Neural cell (in vitro differentiated cells): ENCODE measurements around the gene ABHD16B. TPM values are rescaled to one million over a fixed set of nuclear protein-coding genes. Genes with fewer than 3 reads are reported as not detected.

Experiments
- H2AFZ ChIP-seq: fragments of 200-600, 300-800 bp; sonication (generic), shearing (Covaris generic); 2 replicates; pipeline ENCODE4 v1.6.0; 2014; ENCODE audit warnings: low read depth, mild to moderate bottlenecking, antibody characterized with exemption, low read length, moderate library complexity
- H3F3A ChIP-seq: fragments of 200-600 bp; shearing (Covaris generic); 2 replicates; pipeline ENCODE4 v1.6.1; 2016; ENCODE audit warnings: mild to moderate bottlenecking, moderate library complexity, mixed read lengths, antibody characterized with exemption, low read length; ENCODE audit not compliant: insufficient read depth, poor library complexity, severe bottlenecking
- H3K27ac ChIP-seq: fragments of 200-600, 300-800 bp; sonication (generic), shearing (Covaris generic); 2 replicates; pipeline ENCODE4 v1.5.1; 2014; ENCODE audit warnings: mild to moderate bottlenecking, low read length, moderate library complexity
- H3K27me3 ChIP-seq: fragments of 300-800, 200-600 bp; sonication (generic), shearing (Covaris generic); 2 replicates; pipeline ENCODE4 v1.6.0; 2014; ENCODE audit warnings: mild to moderate bottlenecking, low read depth, low read length, moderate library complexity; ENCODE audit not compliant: insufficient read depth
- H3K36me3 ChIP-seq: fragments of 300-800, 200-600 bp; sonication (generic), shearing (Covaris generic); 2 replicates; pipeline ENCODE4 v1.5.1; 2014; ENCODE audit warnings: mild to moderate bottlenecking, antibody characterized with exemption, low read length, moderate library complexity; ENCODE audit not compliant: insufficient read depth
- H3K4me2 ChIP-seq: fragments of 300-800, 200-600 bp; sonication (generic), shearing (Covaris generic); 2 replicates; pipeline ENCODE4 v1.6.0; 2014; ENCODE audit warnings: mild to moderate bottlenecking, low read length
- H3K4me3 ChIP-seq: fragments of 300-800, 200-600 bp; sonication (generic), shearing (Covaris generic); 2 replicates; pipeline ENCODE4 v1.5.1; 2014; ENCODE audit warnings: mild to moderate bottlenecking, low read length, moderate library complexity
- H3K79me2 ChIP-seq: fragments of 200-600 bp; shearing (Covaris generic); replicated peaks from 2 replicates; pipeline ENCODE4 v1.6.0; 2014; ENCODE audit warnings: mild to moderate bottlenecking, low read length, moderate library complexity; ENCODE audit not compliant: insufficient read depth
- H3K9ac ChIP-seq: fragments of 300-800, 200-600 bp; sonication (generic), shearing (Covaris generic); 2 replicates; pipeline ENCODE4 v1.6.1; 2016; ENCODE audit warnings: mild to moderate bottlenecking, low read length, mixed read lengths
- H3K9me2 ChIP-seq: fragments of 200-600 bp; shearing (Covaris generic); 2 replicates; pipeline ENCODE4 v1.6.1; 2016; ENCODE audit warnings: mild to moderate bottlenecking, low read length, mixed read lengths; ENCODE audit not compliant: insufficient read depth
- H3K9me3 ChIP-seq: fragments of 200-600, 300-800 bp; sonication (generic), shearing (Covaris generic); 2 replicates; pipeline ENCODE4 v1.6.1; 2016; ENCODE audit warnings: mild to moderate bottlenecking, mixed run types, low read length, moderate library complexity, mixed read lengths
- H4K20me1 ChIP-seq: fragments of 200-600 bp; shearing (Covaris generic); 2 replicates; pipeline ENCODE4 v1.6.1; 2016; ENCODE audit warnings: mild to moderate bottlenecking, mixed run types; ENCODE audit not compliant: insufficient read depth
- EP300 ChIP-seq: fragments of 450-650 bp; conservative IDR thresholded peaks from 2 replicates; pipeline ENCODE4 v1.6.1; 2014; ENCODE audit warnings: antibody characterized with exemption, mild to moderate bottlenecking, moderate library complexity; ENCODE audit not compliant: poor library complexity, severe bottlenecking
- EZH2 ChIP-seq: fragments of 200-600, 300-800 bp; shearing (Covaris generic), sonication (generic); IDR thresholded peaks from 2 replicates; pipeline ENCODE4 v1.6.1; 2014; ENCODE audit warnings: antibody characterized with exemption, low read length, borderline replicate concordance, mild to moderate bottlenecking; ENCODE audit not compliant: insufficient read depth, poor library complexity, severe bottlenecking
- MXI1 ChIP-seq: fragments of 450-650 bp; conservative IDR thresholded peaks from 2 replicates; pipeline ENCODE4 v1.6.1; 2014; ENCODE audit warnings: antibody characterized with exemption, mild to moderate bottlenecking; ENCODE audit not compliant: poor library complexity, severe bottlenecking
- POLR2AphosphoS5 ChIP-seq: IDR thresholded peaks from 2 replicates; pipeline ENCODE4 v1.6.1; 2012
- RAD21 ChIP-seq: fragments of 450-650 bp; conservative IDR thresholded peaks from 2 replicates; pipeline ENCODE4 v1.6.1; 2014; ENCODE audit warnings: antibody characterized with exemption, mild to moderate bottlenecking, moderate library complexity
- SMC3 ChIP-seq: fragments of 450-650 bp; conservative IDR thresholded peaks from 2 replicates; pipeline ENCODE4 v1.6.1; 2014; ENCODE audit warnings: antibody characterized with exemption, mild to moderate bottlenecking, moderate library complexity; ENCODE audit not compliant: poor library complexity
- TAF1 ChIP-seq: IDR thresholded peaks from 2 replicates; pipeline ENCODE4 v1.6.1; 2012; ENCODE audit warnings: low read depth
- polyA plus RNA-seq: library from polyadenylated mRNA; depleted of rRNA; stranded (reverse); fragments of >200 nt; gene quantifications from 2 replicates; pipeline ENCODE4 v1.2.3, GENCODE V29; 2014
- TF ChIP-seq, protein P1 (sequence below): fragments of 450-650 bp; IDR thresholded peaks from 2 replicates; pipeline ENCODE4 v1.5.1; 2014; ENCODE audit warnings: antibody characterized with exemption, mild to moderate bottlenecking, moderate library complexity; ENCODE audit not compliant: poor library complexity, severe bottlenecking
- TF ChIP-seq, protein P2 (sequence below): IDR thresholded peaks from 2 replicates; pipeline ENCODE4 v1.6.1; 2012; ENCODE audit warnings: borderline replicate concordance

The ABHD16B gene
- polyA plus RNA-seq, 1 donor from 2014 or later, result not detected

DNA sequence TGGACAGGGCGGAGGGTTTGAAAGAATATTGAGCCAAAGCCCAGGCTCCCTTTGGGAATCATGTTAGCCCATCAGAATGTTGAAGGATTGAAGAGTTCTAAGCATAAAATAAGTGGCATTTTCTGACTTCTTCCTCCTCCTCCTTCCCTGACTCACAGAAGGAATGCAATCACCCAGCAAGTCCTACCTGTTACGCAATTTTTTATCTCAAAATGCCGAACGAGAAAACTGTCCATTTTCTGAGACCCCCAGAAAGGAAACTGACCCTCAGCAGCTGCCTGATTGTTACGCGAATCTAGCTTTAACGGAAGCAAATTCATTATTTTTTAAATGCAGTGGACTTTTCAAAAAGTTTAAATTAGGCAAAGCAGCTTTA is 28.9 kb downstream of the ABHD16B start:
- no peaks in the 10 kb centered on the region for H3K79me2 ChIP-seq
- H4K20me1 ChIP-seq, result no peaks in the 10 kb centered on the region
- TF ChIP-seq MXI1 (no peak), EZH2 (no peak), RAD21 (no peak), EP300 (no peak), POLR2AphosphoS5 (no peak), SMC3 (no peak)
- TF ChIP-seq, protein P1, sequence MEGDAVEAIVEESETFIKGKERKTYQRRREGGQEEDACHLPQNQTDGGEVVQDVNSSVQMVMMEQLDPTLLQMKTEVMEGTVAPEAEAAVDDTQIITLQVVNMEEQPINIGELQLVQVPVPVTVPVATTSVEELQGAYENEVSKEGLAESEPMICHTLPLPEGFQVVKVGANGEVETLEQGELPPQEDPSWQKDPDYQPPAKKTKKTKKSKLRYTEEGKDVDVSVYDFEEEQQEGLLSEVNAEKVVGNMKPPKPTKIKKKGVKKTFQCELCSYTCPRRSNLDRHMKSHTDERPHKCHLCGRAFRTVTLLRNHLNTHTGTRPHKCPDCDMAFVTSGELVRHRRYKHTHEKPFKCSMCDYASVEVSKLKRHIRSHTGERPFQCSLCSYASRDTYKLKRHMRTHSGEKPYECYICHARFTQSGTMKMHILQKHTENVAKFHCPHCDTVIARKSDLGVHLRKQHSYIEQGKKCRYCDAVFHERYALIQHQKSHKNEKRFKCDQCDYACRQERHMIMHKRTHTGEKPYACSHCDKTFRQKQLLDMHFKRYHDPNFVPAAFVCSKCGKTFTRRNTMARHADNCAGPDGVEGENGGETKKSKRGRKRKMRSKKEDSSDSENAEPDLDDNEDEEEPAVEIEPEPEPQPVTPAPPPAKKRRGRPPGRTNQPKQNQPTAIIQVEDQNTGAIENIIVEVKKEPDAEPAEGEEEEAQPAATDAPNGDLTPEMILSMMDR, result no peak
- TF ChIP-seq, protein P2, sequence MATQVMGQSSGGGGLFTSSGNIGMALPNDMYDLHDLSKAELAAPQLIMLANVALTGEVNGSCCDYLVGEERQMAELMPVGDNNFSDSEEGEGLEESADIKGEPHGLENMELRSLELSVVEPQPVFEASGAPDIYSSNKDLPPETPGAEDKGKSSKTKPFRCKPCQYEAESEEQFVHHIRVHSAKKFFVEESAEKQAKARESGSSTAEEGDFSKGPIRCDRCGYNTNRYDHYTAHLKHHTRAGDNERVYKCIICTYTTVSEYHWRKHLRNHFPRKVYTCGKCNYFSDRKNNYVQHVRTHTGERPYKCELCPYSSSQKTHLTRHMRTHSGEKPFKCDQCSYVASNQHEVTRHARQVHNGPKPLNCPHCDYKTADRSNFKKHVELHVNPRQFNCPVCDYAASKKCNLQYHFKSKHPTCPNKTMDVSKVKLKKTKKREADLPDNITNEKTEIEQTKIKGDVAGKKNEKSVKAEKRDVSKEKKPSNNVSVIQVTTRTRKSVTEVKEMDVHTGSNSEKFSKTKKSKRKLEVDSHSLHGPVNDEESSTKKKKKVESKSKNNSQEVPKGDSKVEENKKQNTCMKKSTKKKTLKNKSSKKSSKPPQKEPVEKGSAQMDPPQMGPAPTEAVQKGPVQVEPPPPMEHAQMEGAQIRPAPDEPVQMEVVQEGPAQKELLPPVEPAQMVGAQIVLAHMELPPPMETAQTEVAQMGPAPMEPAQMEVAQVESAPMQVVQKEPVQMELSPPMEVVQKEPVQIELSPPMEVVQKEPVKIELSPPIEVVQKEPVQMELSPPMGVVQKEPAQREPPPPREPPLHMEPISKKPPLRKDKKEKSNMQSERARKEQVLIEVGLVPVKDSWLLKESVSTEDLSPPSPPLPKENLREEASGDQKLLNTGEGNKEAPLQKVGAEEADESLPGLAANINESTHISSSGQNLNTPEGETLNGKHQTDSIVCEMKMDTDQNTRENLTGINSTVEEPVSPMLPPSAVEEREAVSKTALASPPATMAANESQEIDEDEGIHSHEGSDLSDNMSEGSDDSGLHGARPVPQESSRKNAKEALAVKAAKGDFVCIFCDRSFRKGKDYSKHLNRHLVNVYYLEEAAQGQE, result no peak
- no peaks in the 10 kb centered on the region for H3K36me3 ChIP-seq
- no peak overlapping the region for H3K4me3 ChIP-seq
- no peak overlapping the region for H2AFZ ChIP-seq
- no peak overlapping the region for H3K27ac ChIP-seq
- H3F3A ChIP-seq, result no peaks in the 10 kb centered on the region
- no peak overlapping the region for H3K9ac ChIP-seq
- no peaks in the 10 kb centered on the region for H3K9me3 ChIP-seq
- no peak overlapping the region for H3K4me2 ChIP-seq
- no peaks in the 10 kb centered on the region for H3K9me2 ChIP-seq
- no peaks in the 10 kb centered on the region for H3K27me3 ChIP-seq

DNA sequence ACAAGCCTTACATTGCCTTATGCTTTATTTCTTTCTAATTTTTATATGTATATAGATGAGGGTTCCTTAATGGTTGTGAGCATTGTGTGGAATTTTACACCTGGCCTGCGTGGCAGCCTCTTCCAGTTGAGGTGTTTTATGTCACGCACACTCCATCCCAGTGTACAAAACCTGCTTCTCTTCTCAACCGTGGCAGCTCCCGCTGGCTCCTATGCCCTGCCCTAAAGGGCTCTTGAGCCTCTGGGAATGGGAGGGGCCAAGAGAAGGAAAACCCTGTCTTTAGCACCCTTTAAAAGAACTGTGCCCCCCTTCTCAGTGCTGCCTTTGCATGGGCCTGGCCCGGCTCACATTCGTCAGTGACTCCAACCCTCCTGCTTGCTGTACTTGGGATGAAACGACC is 29.3 kb downstream of the ABHD16B start:
- no peaks in the 10 kb centered on the region for H3K36me3 ChIP-seq
- H3K4me3 ChIP-seq, result no peak overlapping the region
- H3K27ac ChIP-seq, result no peak overlapping the region

More for the DNA sequence above, 29.3 kb downstream of the ABHD16B start:
- TF ChIP-seq, protein P1, result no peak
- TF ChIP-seq MXI1 (no peak), RAD21 (no peak), EZH2 (no peak), EP300 (no peak), POLR2AphosphoS5 (no peak), TAF1 (no peak), SMC3 (no peak)
- TF ChIP-seq, protein P2, result no peak
- Histone ChIP-seq H3K9me2 (no peaks in the 10 kb centered on the region), H3K9ac (no peak overlapping the region), H2AFZ (no peak overlapping the region), H4K20me1 (no peaks in the 10 kb centered on the region), H3K9me3 (no peaks in the 10 kb centered on the region), H3K79me2 (peaks cover 2% of the 10 kb centered on the region), H3K27me3 (no peaks in the 10 kb centered on the region), H3F3A (no peaks in the 10 kb centered on the region), H3K4me2 (no peak overlapping the region)
